Panc1 (cell line): Measurements from ENCODE around the gene TMEM129.

Experiments used
- CTCF ChIP-seq: fragments of 450-650 bp; IDR thresholded peaks from 2 replicates; pipeline ENCODE4 v1.5.1; 2017; ENCODE audit warnings: mild to moderate bottlenecking
- POLR2AphosphoS5 ChIP-seq: IDR thresholded peaks from 2 replicates; pipeline ENCODE4 v1.6.1; 2012; ENCODE audit warnings: mild to moderate bottlenecking, low read depth, low read length, moderate library complexity
- REST ChIP-seq, 2 experiments: IDR thresholded peaks; 2 replicates each; pipeline ENCODE4 v1.6.1; 2011 to 2012; ENCODE audit warnings: low read depth in 2 of 2, control low read depth in 1 of 2, low read length in 1 of 2, mild to moderate bottlenecking in 1 of 2, moderate library complexity in 1 of 2; ENCODE audit not compliant: insufficient read depth in 1 of 2
- SIN3A ChIP-seq: IDR thresholded peaks from 2 replicates; pipeline ENCODE4 v1.6.1; 2012; ENCODE audit warnings: low read depth, mild to moderate bottlenecking, low read length, moderate library complexity, borderline replicate concordance; ENCODE audit not compliant: insufficient read depth
- TCF7L2 ChIP-seq: IDR thresholded peaks from 2 replicates; pipeline ENCODE4 v1.6.1; 2011; ENCODE audit warnings: mild to moderate bottlenecking, low read depth, low read length, inconsistent platforms

GRCh38 chr4:1715002-1715758, 5.9 kb downstream of the TMEM129 start:
- no peak for TF ChIP-seq CTCF
- TF ChIP-seq POLR2AphosphoS5, result no peak
- no peak for TF ChIP-seq TCF7L2
- no peak for TF ChIP-seq SIN3A
- no peak for TF ChIP-seq REST (IDR thresholded peaks at IDR 0.05; ENCODE audit: insufficient read depth in 1 of 2, low read depth in 2 of 2, low read length in 1 of 2)
